GM21515 (cell line): ENCODE measurements around the gene MILR1.
"Not testable (repeated sequence)": the region's sequence is repeated elsewhere in the genome, so short reads cannot be mapped to it uniquely, and the experiment has no call there.

ENCODE experiments used
- ATAC-seq: cut with Tn5 transposase; IDR thresholded peaks from one replicate; pipeline ENCODE4 v1.9.1; 2021; ENCODE audit not compliant: unreplicated experiment

The MILR1 gene

DNA sequence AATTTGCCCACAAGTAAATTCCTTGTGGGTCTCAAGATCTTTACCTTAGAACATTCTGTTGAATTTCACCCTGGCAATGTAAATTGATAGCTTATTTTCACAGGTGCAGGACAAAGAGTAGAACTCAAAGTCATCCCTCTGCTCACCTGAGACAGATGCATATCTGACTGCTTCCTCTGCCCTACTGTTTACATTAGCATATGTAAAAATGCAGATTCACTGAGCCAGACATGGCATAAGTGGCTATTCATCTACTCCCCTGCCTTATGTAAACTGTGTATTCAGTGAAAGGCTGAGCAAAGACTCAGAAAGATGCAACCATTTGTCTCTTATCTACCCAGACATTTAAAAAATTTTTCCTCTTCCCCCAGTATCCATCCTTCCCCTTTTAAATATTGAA is 22.3 kb upstream of the MILR1 start:
- ATAC-seq: no peak

- ATAC-seq: no peak
Observed at GRCh38 chr17:64428406-64428805, 20.5 kb upstream of the MILR1 start.

DNA sequence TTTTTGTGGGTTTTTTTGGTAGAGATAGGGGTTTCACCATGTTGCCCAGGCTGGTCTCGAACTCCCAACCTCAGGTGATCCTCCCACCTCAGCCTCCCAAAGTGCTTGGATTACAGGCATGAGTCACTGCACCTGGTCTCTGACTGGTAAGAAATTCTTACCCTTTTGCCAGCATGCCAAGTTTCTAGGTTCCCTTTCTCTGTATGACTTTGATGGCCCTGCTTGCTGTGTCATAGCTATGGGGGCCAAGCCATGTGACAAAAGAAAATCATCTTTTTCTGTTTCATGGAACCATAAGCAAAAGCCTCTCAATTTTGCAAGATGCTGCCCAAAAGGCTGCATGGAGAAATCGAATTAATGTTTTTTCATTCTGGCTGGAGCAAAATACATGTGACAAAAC is 18.9 kb upstream of the MILR1 start:
- ATAC-seq: not testable (repeated sequence)

DNA sequence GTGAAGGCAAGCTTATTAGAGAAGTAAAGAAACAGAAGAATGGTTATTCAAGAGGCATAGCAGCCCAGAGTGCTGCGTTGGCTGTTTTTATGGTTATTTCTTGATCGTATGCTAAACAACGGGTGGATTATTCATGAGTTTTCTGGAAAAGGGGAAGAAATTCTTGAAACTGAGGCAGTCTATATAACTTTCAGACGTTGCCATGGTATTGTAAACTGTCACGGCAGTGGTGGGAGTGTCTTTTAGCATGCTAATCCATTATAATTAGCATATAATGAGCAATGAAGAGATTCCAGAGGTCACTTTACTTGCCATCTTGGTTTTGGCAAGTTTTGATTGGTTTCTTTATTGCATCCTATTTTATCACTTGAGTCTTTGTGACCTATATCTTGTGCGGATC is 17.4 kb upstream of the MILR1 start:
- no peak for ATAC-seq

DNA sequence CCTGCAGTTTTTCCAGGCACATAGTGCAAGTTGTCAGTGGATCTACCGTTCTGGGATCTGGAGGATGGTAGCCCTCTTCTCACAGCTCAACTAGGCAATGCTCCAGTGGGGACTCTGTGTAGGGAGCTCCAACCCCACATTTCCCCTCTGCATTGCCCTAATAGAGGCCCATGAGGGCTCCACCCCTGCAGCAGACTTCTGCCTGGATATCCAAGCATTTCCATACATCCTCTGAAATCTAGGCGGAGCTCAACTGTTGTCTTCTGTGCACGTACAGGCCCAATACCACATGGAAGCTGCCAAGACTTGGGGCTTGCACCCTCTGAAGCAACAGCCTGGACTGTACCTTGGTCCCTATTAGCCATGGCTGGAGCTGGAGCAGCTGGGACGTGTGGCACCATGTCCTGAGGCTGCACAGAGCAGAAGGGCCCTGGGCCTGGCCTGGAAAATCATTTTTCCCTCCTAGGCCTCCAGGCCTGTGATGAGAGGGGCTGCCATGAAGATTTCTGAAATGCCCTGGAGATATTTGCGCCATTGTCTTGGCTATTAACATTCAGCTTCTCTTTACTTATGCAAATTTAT is 10.9 kb upstream of the MILR1 start:
- ATAC-seq: no peak

DNA sequence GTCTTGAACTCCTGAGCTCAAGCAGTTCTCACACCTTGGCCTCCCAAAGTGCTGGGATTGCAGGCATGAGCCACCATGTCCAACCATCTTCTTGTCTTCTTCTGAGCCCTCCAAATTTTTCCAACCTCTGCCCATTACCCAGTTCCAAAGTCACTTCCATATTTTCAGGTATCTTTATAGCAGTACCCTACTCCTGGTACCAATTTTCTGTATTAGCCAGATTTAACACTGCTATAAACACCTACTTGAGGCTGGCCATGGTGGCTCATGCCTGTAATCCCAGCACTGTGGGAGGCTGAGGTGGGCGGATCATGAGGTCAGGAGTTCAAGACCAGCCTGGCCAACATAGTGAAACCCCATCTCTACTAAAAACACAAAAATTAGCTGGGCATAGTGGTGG is 9.4 kb upstream of the MILR1 start:
- not testable (repeated sequence) for ATAC-seq

DNA sequence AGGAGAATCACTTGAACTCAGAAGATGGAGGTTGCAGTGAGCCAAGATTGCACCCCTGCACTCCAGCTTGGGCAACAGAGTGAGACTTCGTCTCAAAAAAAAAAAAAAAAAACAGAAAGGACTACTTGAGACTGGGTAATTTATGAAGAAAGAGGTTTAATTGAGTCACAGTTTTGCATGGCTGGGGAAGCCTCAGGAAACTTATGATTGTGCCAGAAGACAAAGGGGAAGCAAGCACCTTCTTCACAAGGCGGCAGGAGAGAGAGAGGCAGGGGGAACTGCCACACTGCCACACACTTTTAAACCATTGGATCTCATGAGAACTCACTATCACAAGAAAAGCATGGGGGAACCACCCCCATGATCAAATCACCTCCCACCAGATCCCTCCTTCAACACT is 9.0 kb upstream of the MILR1 start:
- ATAC-seq: no peak

DNA sequence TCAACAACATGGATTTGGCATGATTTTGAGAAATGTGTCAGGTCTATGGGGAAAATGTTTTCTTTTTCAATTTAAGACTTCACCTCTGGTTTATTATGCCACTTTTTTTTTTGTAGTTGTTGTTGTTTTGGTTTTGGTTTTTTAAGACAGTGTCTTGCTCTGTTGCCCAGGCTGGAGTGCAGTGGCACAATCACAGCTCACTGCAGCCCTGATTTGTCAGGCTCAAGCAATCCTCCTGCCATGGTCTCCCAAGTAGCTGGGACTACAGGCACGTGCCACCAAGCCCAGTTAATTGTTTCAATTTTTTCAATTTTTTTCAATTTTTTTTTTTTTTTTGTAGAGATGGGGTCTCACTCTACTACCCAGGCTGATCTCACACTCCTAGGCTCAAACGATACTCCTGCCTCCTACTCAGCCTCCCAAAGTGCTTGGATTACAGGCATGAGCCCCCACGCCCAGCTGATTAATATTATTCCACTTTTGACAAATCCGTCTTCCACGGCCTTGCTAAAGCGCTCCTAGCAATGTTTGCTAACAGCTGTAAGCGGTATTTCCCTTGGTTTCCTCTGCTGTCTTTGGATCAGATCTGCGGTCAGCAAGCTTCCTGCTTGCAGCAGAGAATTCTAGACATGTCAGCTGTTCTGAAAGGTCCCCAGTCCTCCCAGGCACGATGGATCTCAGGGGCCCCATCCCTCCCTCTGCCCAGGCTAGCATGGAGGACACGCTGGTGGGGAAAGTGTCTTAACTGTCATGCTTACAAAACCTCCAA is 7.0 kb upstream of the MILR1 start:
- ATAC-seq: no peak

- ATAC-seq: no peak
Observed at GRCh38 chr17:64442541-64442971, 6.4 kb upstream of the MILR1 start.

DNA sequence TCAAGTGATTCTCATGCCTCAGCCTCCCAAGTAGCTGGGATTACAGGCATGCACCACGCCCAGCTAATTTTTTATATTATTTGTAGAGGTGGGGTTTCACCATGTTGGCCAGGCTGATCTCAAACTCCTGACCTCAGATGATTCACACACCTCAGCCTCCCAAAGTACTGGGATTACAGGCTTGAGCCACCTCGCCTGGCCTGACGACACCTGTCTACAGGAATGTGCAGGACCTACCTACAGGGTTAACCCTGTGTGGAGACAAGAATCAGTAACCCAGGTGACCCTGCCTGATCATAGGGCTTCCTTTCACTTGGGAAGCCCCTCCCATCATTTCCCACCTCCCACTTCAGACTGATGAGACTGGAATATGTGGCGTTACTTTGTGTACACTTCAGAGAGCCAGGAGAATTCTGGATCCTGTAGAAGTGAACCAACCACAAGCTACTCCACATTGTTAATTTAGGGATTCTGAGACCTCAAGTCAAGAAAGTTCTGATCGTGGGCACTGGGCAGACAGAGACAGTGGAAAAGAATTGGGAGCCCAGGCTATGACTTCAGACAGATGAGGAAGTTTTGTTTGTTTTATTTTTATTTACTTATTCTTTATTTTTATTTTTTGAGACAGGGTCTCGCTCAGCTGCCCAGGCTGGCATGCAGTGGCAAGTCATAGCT is 5.7 kb upstream of the MILR1 start:
- no peak for ATAC-seq

GRCh38 chr17:64447526-64447925 is 1.4 kb upstream of the MILR1 start:
- ATAC-seq: no peak

DNA sequence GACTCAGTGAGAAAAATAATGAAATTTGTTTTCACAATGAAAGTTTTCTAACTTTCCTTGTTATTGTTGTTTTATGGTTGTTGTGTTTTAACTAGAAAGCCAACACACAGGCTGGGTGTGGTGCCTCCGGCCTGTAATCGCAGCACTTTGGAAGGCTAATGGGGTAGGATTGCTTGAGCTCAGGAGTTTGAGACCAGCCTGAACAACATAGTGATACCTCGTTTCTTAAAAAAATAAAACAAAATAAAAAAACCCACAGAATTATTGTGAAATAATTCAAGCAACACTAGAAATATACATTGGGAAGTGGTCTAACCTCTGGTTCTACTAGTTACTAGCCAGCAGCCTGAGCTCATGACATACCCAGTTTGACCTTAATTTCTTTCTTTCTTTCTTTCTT is 630 bp downstream of the MILR1 start:
- no peak for ATAC-seq

DNA sequence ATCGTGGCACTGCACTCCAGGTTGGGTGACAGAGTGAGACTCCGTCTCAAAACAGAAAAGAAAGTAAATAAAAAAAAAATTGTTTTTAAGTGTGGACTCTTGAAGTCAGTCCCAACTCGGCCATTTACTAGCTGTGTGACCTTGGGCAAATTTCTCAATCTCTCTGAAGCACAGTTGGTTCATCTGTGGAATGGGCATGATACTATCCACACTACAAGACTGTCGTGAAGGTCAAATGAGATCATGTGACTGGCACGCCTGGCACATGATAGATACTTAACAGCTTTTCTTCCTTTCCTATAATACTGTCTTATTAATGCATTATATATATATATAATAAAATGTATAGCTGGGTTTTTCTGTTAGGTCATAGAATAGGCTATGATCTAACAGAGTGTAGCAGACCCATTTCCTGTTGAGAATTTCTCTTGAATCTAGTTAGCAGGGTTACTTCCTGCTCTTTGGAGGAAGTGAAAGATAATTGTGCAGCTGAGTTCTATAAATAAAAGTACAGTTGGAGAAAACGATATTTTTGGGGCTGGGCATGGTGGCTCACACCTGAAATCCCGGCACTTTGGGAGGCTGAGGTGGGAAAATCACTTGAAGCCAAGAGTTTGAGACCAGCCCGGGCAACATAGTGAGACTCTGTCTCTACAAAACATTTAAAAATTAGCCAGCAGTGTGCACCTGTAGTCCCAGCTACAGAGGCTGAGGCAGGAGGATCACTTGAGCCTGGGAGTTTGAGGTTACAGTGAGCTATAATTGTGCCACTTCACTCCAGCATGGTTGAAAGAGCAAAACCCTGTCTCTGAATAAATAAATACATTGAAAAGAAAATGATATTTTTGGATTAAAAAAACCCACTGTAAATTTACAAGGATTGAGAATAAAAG is 7.3 kb downstream of the MILR1 start:
- no peak for ATAC-seq

- no peak for ATAC-seq
Observed at GRCh38 chr17:64457156-64457555, 8.2 kb downstream of the MILR1 start.

GRCh38 chr17:64458756-64459155 is 9.8 kb downstream of the MILR1 start:
- no peak for ATAC-seq

- no peak for ATAC-seq
Observed at GRCh38 chr17:64459284-64459747, 10.4 kb downstream of the MILR1 start.

DNA sequence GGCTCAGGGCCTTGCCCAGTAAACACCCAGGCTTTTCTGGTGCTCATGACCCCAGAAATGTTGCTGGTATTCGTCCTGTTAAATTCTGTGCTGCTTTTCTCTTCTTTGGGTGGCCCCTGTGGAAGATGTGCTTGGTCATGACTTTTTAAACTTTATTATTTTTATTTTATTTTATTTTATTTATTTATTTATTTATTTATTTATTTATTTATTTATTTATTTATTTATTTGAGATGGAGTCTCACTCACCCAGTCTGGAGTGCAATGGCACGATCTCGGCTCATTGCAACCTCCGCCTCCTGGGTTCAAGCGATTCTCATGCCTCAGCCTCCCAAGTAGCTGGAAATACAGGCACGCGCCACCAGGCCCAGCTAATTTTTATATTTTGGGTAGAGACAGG is 10.9 kb downstream of the MILR1 start:
- ATAC-seq: not testable (repeated sequence)

DNA sequence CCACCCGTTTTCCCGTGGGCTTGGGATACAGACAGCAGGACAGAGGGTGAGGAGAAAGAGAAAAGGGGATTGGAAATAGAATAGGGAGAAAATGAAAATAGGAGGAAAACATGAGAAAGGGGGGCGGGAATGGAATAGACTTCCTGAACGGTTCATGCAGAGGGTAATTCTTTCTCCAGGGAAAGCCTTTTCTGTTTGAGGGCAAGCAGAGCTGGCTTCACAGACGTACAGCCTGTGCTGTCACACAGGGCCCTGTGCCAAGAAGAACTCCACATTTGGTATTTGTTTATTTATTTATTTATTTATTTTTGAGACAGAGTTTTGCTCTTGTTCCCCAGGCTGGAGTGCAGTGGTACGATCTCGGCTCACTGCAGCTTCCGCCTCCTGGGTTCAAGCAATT is 12.0 kb downstream of the MILR1 start:
- no peak for ATAC-seq

- no peak for ATAC-seq
Observed at GRCh38 chr17:64461788-64462187, 12.9 kb downstream of the MILR1 start.

DNA sequence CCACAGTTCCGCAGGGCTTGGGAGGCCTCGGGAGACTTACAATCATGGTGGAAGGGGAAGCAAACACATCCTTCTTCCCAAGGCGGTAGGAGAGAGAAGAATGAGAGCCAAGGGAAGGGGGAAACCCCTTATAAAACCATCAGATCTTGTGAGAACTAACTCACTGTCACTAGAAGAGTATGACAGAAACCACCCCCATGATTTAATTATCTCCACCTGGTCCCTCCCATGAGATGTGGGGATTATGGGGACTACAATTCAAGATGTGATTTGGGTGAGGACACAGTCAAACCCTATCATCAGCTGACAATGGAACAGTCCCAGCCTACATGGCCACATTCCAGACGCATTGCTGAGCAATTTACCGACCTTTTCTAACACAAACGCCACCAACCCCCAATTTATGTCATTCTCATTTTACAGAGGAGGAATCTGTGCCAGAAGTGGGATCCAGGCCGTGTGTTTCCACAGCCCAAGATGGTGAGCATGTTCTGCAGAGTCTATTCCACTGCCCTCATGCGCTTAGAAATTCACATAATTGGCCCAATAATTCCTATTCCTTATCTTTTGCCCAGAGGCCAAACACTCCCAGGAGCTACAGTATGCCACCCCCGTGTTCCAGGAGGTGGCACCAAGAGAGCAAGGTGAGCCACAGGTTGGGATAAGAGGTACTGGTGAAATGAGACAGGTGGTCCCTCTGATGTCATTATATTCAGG is 17.3 kb downstream of the MILR1 start:
- ATAC-seq: no peak

DNA sequence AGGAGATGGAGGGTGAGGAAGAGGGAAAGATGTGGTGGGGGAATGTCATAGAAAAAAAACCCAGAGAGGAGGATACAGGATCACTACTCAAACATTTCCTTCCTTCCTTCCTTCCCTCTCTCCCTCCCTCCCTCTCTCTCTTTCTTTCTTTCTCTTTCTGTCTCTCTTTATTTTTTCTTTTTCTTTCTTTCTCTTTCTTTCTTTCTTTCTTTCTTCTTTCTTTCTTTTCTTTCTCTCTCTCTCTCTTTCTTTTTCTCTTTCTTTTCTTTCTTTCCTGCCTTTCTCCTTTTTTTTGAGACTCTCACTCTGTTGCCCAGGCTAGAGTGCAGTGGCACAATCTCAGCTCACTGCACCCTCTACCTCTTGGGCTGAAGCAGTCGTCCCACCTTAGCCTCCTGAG is 17.9 kb downstream of the MILR1 start:
- ATAC-seq: not testable (repeated sequence)
